Measurements from ENCODE around the gene UBQLN1. TPM values are rescaled to one million over a fixed set of nuclear protein-coding genes. Genes with fewer than 3 reads are reported as not detected.
"Not testable (repeated sequence)": the region's sequence is repeated elsewhere in the genome, so short reads cannot be mapped to it uniquely, and the experiment has no call there.

Gene UBQLN1
- total RNA-seq, 2 donors from 2014 or later, result 73.3 to 87.9 TPM

DNA sequence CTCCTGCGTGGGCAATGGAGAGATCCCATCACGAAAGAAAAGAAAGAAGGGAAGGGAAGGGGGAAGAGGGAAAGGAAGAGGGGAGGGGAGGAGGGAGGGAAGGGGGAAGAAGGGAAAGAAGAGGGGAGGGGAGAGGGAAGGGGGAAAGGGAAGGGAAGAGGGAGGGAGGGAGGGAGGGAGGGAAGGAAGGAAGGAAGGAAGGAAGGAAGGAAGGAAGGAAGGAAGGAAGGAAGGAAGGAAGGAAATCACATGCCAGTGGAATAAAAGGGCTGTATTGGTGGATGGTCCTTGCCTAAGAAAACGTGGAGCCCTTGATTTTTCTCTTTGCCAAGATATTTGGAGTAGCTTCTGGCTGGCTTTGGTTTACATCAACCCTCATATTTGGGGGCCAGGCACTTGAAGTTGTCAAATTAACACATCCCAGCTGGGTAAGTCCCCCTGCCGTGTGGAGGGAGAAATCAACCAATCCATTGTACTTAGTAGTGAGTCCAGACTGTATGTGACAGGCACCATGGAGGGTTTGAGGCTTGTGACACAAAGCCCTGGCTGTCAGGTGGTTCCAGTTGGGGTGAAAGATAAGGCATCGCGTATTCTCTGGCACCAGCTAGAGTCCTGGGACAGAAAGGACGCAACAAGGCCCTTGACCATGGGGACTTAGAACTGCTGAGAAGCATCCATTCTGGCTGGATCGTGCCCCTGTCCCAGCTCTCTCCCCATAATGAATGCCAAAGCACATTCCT lies 61.1 kb downstream of the UBQLN1 start:
- DNase-seq (no peak), ATAC-seq (no peak)
- intact Hi-C loops (cut with DNase I), result no loop called here

GRCh38 chr9:83642793-83643192 lies 65.0 kb downstream of the UBQLN1 start:
- ATAC-seq (no peak), DNase-seq (no peak)
- intact Hi-C loops (cut with DNase I), result no loop called here

- no peak for ATAC-seq
- intact Hi-C loops (cut with DNase I), result no loop called here
These were observed 68.5 kb downstream of the UBQLN1 start for GRCh38 chr9:83639266-83639665.

DNA sequence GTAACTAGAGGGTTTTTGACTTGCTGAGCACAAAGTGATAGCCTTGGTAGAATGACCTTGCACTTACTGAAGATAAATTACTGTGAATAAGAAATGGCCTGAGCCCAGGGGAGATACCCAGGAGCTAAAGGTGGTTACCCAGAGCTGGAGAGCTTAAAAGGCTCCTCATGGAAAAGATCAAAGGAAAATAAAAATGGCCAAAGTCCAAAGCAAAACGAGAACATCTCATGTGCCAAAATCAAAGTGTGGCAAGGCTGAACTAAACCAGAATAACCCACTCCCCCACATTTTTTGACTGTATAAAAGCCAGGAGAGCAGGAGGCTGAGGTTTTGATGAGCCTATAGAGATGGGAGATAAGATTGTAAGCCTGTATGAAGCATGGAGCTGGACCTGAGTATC lies 70.4 kb downstream of the UBQLN1 start:
- ATAC-seq, result no peak
- intact Hi-C loops (cut with DNase I), result no loop called here
- no peak for DNase-seq

More at GRCh38 chr9:83639266-83639665, 68.5 kb downstream of the UBQLN1 start:
- DNase-seq, result no peak

GRCh38 chr9:83636813-83637212 lies 70.9 kb downstream of the UBQLN1 start:
- DNase-seq (no peak), ATAC-seq (no peak)
- intact Hi-C loops (cut with DNase I), result no loop called here

DNA sequence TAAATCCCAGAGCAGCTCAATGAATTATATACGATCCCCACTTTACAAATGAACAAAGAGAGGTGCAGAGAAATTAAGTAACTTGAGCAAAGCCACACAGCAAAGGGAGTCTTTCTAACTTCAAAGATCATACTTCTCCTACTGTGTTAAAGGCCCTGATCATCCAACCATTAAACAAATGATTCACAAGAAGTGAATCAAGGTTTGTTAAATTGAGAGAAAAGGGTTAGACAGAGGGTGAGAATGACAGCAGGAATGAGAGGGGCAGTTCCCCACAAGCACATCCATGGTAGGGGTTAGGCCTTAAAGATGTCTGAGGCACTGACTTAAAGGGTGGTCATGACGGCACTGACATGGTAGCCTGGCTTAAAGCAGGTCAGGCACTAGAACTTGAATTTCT lies 74.1 kb downstream of the UBQLN1 start:
- no peak for ATAC-seq
- no peak for DNase-seq
- intact Hi-C loops (cut with DNase I), result no loop called here

- ATAC-seq (no peak), DNase-seq (no peak)
- intact Hi-C loops (cut with DNase I), result no loop called here
These were observed 74.5 kb downstream of the UBQLN1 start for GRCh38 chr9:83633255-83633654.

DNA sequence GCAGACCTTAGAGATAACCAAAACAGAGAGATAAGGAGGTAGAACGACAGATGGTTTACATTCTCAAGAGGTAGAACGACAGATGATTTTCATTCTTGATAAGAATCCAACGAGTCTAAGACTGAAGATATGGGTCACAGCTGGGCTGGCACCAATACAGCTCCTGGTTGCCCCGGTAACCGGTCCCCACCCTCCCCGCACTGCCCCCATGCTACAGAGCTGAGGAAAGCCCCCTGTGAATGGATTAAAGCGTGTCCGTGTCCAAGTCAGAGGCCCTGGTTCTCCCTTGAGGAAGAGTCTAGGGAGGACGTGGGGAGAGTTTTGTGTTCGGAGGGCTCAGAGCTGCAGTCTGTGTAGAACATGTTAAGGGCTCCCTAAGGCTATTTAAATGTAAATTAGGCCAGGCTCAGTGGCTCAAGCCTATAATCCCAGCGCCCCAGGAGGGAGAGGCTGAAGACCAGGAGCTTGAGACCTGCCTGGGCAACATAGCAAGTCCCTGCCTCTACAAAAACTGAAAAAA lies 76.8 kb downstream of the UBQLN1 start:
- DNase-seq (no peak), ATAC-seq (peak in 1 of 2 donors; percentile 33)
- intact Hi-C loops (cut with DNase I), result no loop called here

- DNase-seq (no peak), ATAC-seq (no peak)
- intact Hi-C loops (cut with DNase I), result loop anchor here in 1 of 2 donors (10.0 kb wide), 1 partner anchor 285 kb away; no protein-coding TSS in a partner anchor
These were observed 78.2 kb downstream of the UBQLN1 start for GRCh38 chr9:83629433-83630104.

GRCh38 chr9:83628540-83628939 lies 79.2 kb downstream of the UBQLN1 start:
- intact Hi-C loops (cut with DNase I), result loop anchor here in 1 of 2 donors (10.0 kb wide), 1 partner anchor 286 kb away; no protein-coding TSS in a partner anchor
- DNase-seq (no peak), ATAC-seq (no peak)

GRCh38 chr9:83625178-83625577 lies 82.6 kb downstream of the UBQLN1 start:
- ATAC-seq, result no peak
- no peak for DNase-seq
- intact Hi-C loops (cut with DNase I), result loop anchor here in 1 of 2 donors (10.0 kb wide), 1 partner anchor 290 kb away; no protein-coding TSS in a partner anchor

- peak; percentile 7 to 13 for ATAC-seq
- intact Hi-C loops (cut with DNase I), result loop anchor here (5.0 to 10.0 kb wide), 2 partner anchors 291 to 294 kb away; no protein-coding TSS in a partner anchor
- no peak for DNase-seq
These were observed 84.1 kb downstream of the UBQLN1 start for GRCh38 chr9:83623679-83624076.

DNA sequence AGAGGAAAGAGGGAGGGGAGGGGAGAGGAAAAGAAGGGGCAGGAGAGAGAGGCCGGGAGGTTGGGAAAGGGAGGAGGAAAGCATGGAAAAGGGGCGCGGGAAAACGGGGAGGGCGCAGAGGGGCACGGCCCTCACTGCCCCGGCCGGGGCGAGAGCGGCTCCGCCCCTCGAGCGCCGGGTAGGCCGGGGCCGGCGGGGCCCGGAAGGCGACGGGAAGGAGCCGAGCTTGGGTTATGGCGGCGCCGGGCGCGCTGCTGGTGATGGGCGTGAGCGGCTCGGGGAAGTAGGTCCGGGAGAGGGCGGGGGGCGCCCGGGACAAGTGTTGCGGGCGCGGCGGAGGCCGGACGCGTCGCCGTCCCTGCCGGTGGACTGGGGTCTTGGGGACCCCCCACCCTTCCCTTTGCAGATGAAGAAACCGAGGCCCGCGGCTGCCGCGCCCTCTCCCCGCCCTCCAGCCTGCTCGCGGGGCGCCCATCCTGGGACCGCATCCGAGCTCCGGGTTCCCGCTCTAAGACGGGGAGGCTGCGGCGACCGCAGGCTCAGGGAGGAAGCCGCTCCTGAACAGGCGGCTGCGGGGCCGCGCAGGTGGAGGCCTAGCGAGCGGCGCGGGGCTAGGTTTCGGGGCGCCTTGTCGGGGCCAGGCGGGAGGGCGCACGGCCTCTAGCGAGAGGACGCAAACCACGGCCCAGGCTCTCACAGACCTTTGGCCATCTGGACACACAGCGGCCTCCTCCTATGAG lies 84.6 kb downstream of the UBQLN1 start, which contains the start of gene IDNK:
TSS of gene IDNK (plus strand) at position 205 of the 740 bp plus-strand sequence. CDS start at position 234, 29 bp downstream.
- intact Hi-C loops (cut with DNase I), result loop anchor here (5.0 to 10.0 kb wide), 2 partner anchors 292 to 294 kb away; no protein-coding TSS in a partner anchor
- ATAC-seq (peak; percentile 91 to 95), DNase-seq (peak; percentile 75)

GRCh38 chr9:83622433-83622938 lies 85.3 kb downstream of the UBQLN1 start:
- ATAC-seq (no peak), DNase-seq (peak; percentile 78)
- intact Hi-C loops (cut with DNase I), result loop anchor here (5.0 to 10.0 kb wide), 2 partner anchors 292 to 295 kb away; no protein-coding TSS in a partner anchor

GRCh38 chr9:83620841-83621636 lies 86.7 kb downstream of the UBQLN1 start:
- intact Hi-C loops (cut with DNase I), result loop anchor here (5.0 to 10.0 kb wide), 2 partner anchors 294 to 296 kb away; no protein-coding TSS in a partner anchor
- peak in 1 of 2 donors; percentile 10 for ATAC-seq
- peak; percentile 29 for DNase-seq

DNA sequence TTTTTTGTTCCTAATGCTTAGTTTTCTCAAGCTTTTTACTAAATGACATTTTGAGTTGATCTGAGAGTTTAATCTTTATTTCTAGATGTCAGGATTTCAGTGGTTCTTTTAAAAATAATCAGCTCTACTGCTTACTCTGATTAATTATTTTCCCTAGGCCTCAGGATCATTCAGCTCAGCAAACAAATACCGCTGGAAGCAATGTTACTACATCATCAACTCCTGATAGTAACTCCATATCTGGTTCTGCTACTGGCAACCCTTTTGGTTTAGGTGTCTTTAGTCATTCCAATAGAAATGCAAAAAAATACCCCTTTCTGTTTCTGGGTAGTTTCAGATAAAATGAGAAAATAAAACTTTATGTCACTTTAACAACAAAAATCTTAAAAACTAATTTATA lies 90.5 kb downstream of the UBQLN1 start:
- no peak for DNase-seq
- intact Hi-C loops (cut with DNase I), result no loop called here
- ATAC-seq, result no peak

GRCh38 chr9:83613298-83613697 lies 94.5 kb downstream of the UBQLN1 start:
- intact Hi-C loops (cut with DNase I); ATAC-seq: not testable (repeated sequence)

More at GRCh38 chr9:83613298-83613697, 94.5 kb downstream of the UBQLN1 start:
- DNase-seq, result not testable (repeated sequence)
